GM19324 (cell line): Measurements from ENCODE around the gene EMC10.

Source experiments
- ATAC-seq: cut with Tn5 transposase; IDR thresholded peaks from one replicate; pipeline ENCODE4 v1.9.1; 2021; ENCODE audit warnings: mild to moderate bottlenecking, moderate library complexity; ENCODE audit not compliant: unreplicated experiment, low FRiP score

The EMC10 gene

GRCh38 chr19:50536662-50537305 lies 60.5 kb downstream of the EMC10 start:
- no peak for ATAC-seq

GRCh38 chr19:50537306-50537685 lies 61.0 kb downstream of the EMC10 start:
- no peak for ATAC-seq

GRCh38 chr19:50537769-50538230 lies 61.5 kb downstream of the EMC10 start:
- ATAC-seq, result no peak
